Measurements from ENCODE around the gene SLC22A1. TPM values are rescaled to one million over a fixed set of nuclear protein-coding genes. Genes with fewer than 3 reads are reported as not detected.

Gene SLC22A1
- total RNA-seq, 1 experiment from 2014 or later, result 0.86 TPM

DNA sequence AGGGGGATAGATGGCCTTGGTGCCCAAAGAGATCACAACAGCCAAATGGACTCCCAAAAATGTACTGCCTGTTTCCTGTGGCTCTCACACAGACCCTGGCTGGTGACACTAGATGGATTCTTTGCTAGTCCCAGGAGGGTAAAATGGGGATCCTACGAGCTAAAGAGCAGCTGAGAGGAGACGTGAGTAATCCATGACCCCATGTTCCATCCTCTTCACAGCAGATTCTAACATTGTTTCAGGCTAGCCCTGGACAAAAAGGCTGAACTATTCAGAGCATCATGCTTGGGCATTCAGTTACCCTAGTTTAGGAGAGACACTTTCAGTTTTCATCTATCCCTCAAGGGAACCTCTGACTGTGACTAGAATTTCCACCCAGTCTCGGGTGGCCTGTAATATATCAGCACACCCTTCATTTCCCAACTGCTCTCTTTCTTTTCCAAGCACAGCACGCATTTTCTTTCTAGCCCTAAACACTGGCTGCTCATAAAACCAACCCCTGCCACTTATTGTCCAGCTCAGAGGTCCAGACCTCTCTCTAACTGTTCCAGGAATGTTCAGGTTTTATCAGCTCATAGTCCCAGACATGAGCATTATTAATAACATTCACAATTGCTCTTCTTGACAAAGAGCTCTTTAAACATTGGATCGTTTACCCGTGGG lies 48.5 kb downstream of the SLC22A1 start:
- no peaks in the 10 kb centered on the region for H3K79me2 ChIP-seq (ENCODE audit: insufficient read depth, low read length)
- no peak overlapping the region for H2AFZ ChIP-seq (ENCODE audit: low read depth, low read length, poor library complexity, severe bottlenecking)
- H3K9me3 ChIP-seq (ENCODE audit: control insufficient read depth in 1 of 2, insufficient read depth in 1 of 2, low read depth in 1 of 2, low read length in 2 of 2), result no peaks in the 10 kb centered on the region
- no peak overlapping the region for H3K9ac ChIP-seq (ENCODE audit: low read length)
- H3K9me2 ChIP-seq (ENCODE audit: insufficient read depth), result no peaks in the 10 kb centered on the region
- no peak overlapping the region for H3K4me3 ChIP-seq (replicated peaks in 1 of 2; ENCODE audit: low read depth in 1 of 2, low read length in 2 of 2)
- H3K27ac ChIP-seq (ENCODE audit: low read depth, low read length), result no peak overlapping the region
- no peak overlapping the region for H3K4me2 ChIP-seq (ENCODE audit: low read length)
- TF ChIP-seq JUND (IDR thresholded peaks at IDR 0.05) (no peak), TCF7L2 (IDR thresholded peaks at IDR 0.05; ENCODE audit: borderline replicate concordance, extremely low read depth, insufficient read depth, insufficient read length) (no peak), EZH2phosphoT487 (IDR thresholded peaks at IDR 0.05; ENCODE audit: borderline replicate concordance) (no peak), SIN3A (IDR thresholded peaks at IDR 0.05; ENCODE audit: low read depth) (no peak), ELF1 (IDR thresholded peaks at IDR 0.05; ENCODE audit: borderline replicate concordance, low read depth) (no peak), CEBPB (IDR thresholded peaks at IDR 0.05; ENCODE audit: low read depth) (no peak), EGR1 (IDR thresholded peaks at IDR 0.05; ENCODE audit: low read depth) (no peak), CBX3 (IDR thresholded peaks at IDR 0.05; ENCODE audit: low read depth) (no peak), ZFX (IDR thresholded peaks at IDR 0.05) (no peak), YY1 (IDR thresholded peaks at IDR 0.05; ENCODE audit: extremely low read depth, insufficient replicate concordance, low read depth, low read length) (no peak), EZH2 (IDR thresholded peaks at IDR 0.05) (no peak), SRF (IDR thresholded peaks at IDR 0.05; ENCODE audit: low read depth) (no peak), REST (IDR thresholded peaks at IDR 0.05; ENCODE audit: low read depth) (no peak), RAD21 (IDR thresholded peaks at IDR 0.05; ENCODE audit: low read depth) (no peak)
- TF ChIP-seq, protein P1, sequence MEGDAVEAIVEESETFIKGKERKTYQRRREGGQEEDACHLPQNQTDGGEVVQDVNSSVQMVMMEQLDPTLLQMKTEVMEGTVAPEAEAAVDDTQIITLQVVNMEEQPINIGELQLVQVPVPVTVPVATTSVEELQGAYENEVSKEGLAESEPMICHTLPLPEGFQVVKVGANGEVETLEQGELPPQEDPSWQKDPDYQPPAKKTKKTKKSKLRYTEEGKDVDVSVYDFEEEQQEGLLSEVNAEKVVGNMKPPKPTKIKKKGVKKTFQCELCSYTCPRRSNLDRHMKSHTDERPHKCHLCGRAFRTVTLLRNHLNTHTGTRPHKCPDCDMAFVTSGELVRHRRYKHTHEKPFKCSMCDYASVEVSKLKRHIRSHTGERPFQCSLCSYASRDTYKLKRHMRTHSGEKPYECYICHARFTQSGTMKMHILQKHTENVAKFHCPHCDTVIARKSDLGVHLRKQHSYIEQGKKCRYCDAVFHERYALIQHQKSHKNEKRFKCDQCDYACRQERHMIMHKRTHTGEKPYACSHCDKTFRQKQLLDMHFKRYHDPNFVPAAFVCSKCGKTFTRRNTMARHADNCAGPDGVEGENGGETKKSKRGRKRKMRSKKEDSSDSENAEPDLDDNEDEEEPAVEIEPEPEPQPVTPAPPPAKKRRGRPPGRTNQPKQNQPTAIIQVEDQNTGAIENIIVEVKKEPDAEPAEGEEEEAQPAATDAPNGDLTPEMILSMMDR (IDR thresholded peaks at IDR 0.05 in 2 of 3, conservative IDR thresholded peaks at IDR 0.05 in 1 of 3; ENCODE audit: borderline replicate concordance in 1 of 3, insufficient read depth in 1 of 3, low read depth in 2 of 3, low read length in 2 of 3), result no peak
- TF ChIP-seq, protein P2, sequence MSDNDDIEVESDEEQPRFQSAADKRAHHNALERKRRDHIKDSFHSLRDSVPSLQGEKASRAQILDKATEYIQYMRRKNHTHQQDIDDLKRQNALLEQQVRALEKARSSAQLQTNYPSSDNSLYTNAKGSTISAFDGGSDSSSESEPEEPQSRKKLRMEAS (IDR thresholded peaks at IDR 0.05), result no peak
- TF ChIP-seq, protein P3, sequence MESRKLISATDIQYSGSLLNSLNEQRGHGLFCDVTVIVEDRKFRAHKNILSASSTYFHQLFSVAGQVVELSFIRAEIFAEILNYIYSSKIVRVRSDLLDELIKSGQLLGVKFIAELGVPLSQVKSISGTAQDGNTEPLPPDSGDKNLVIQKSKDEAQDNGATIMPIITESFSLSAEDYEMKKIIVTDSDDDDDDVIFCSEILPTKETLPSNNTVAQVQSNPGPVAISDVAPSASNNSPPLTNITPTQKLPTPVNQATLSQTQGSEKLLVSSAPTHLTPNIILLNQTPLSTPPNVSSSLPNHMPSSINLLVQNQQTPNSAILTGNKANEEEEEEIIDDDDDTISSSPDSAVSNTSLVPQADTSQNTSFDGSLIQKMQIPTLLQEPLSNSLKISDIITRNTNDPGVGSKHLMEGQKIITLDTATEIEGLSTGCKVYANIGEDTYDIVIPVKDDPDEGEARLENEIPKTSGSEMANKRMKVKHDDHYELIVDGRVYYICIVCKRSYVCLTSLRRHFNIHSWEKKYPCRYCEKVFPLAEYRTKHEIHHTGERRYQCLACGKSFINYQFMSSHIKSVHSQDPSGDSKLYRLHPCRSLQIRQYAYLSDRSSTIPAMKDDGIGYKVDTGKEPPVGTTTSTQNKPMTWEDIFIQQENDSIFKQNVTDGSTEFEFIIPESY (IDR thresholded peaks at IDR 0.05; ENCODE audit: extremely low read depth, insufficient replicate concordance, low read length), result no peak
- TF ChIP-seq, protein P4, sequence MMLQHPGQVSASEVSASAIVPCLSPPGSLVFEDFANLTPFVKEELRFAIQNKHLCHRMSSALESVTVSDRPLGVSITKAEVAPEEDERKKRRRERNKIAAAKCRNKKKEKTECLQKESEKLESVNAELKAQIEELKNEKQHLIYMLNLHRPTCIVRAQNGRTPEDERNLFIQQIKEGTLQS (IDR thresholded peaks at IDR 0.05), result no peak
- DNase-seq (ENCODE audit: low read depth, low spot score), result no peak
- ChIA-PET RAD21 (ENCODE audit: low non-redundant PET in 1 of 2, low total read pairs in 2 of 2, uncharacterized antibody in 2 of 2, unreplicated experiment in 2 of 2) (no interaction called here), CTCF (no interaction called here), POLR2A (no interaction called here)
- no peaks in the 10 kb centered on the region for H4K20me1 ChIP-seq (ENCODE audit: insufficient read depth)
- ATAC-seq, result no peak
- intact Hi-C loops (cut with micrococcal nuclease), result no loop called here
- no TSS peak for BruUV-seq (replicated peaks)
- H3K36me3 ChIP-seq (ENCODE audit: control insufficient read depth in 1 of 2, insufficient read depth in 2 of 2, low read length in 2 of 2), result no peaks in the 10 kb centered on the region
- no peaks in the 10 kb centered on the region for H3K27me3 ChIP-seq (ENCODE audit: insufficient read depth, low read length)
- H3K4me1 ChIP-seq (ENCODE audit: control insufficient read depth in 1 of 2, insufficient read depth in 2 of 2, low read length in 2 of 2), result no peaks in the 10 kb centered on the region
